Uterus (tissue), 4 donors: ENCODE measurements around the gene COL26A1. TPM values are rescaled to one million over a fixed set of nuclear protein-coding genes. Genes with fewer than 3 reads are reported as not detected.

Experiments
- DNase-seq, 2 donors: peaks; one replicate each; pipeline ENCODE4 v3.0.0-alpha.2; 2019 to 2020
- H3K27ac ChIP-seq, 2 donors: fragments of 200-600 bp; sonication (generic); 1 replicate in 1 of 2; 2 replicates in 1 of 2; pipeline ENCODE4 v1.5.1; 2016 to 2018
- H3K27me3 ChIP-seq, 2 donors: fragments of 200-600 bp; sonication (generic); one replicate each; pipeline ENCODE4 v1.5.1; 2018 to 2019; ENCODE audit warnings: control low read depth in 1 of 2
- H3K36me3 ChIP-seq, 2 donors: fragments of 200-600 bp; sonication (generic); one replicate each; pipeline ENCODE4 v1.5.1; 2019; ENCODE audit warnings: control low read depth in 1 of 2
- H3K4me1 ChIP-seq, 2 donors: fragments of 200-600 bp; sonication (generic); one replicate each; pipeline ENCODE4 v1.5.1; 2018 to 2019; ENCODE audit warnings: control low read depth in 1 of 2
- H3K4me3 ChIP-seq, 2 donors: fragments of 200-600 bp; sonication (generic); 1 replicate in 1 of 2; 2 replicates in 1 of 2; pipeline ENCODE4 v1.5.1; 2018 to 2019; ENCODE audit warnings: mild to moderate bottlenecking in 1 of 2
- H3K9me3 ChIP-seq, 2 donors: fragments of 200-600 bp; sonication (generic); one replicate each; pipeline ENCODE4 v1.5.1; 2019; ENCODE audit warnings: control low read depth in 1 of 2
- POLR2A ChIP-seq, 2 donors: fragments of 450-650 bp; IDR thresholded peaks; one replicate each; pipeline ENCODE4 v1.6.1; 2016; ENCODE audit warnings: antibody characterized with exemption in 2 of 2, mild to moderate bottlenecking in 1 of 2, moderate library complexity in 1 of 2
- intact Hi-C: fragments of 100-400 bp; cut with DNase I; formaldehyde crosslinking; loops from one replicate; pipeline ENCODE4 v1.15.1; 2023; ENCODE audit warnings: low total_unique reads
- total RNA-seq, 4 donors: library from RNA; depleted of rRNA in 3 of 4; stranded (reverse); fragments of >200 nt in 3 of 4; gene quantifications; one replicate each; pipeline versions ENCODE4 v1.1.0 to v1.2.4, GENCODE V29; 2014 to 2023
- TF ChIP-seq, protein P1 (sequence below), 4 experiments: fragments of 200-600 bp in 2 of 4; fragments of 450-650 bp in 2 of 4; sonication (generic) in 2 of 4; IDR thresholded peaks; one replicate each; pipeline ENCODE4 v1.5.1; 2016 to 2019; ENCODE audit warnings: antibody characterized with exemption in 4 of 4, mild to moderate bottlenecking in 2 of 4, moderate library complexity in 1 of 4
- donor health status: DM: yes; HTN: yes; CAD: no.

Gene COL26A1
- total RNA-seq, 4 donors from 2014 or later: 0.30 to 11.8 TPM; not detected in 2

DNA sequence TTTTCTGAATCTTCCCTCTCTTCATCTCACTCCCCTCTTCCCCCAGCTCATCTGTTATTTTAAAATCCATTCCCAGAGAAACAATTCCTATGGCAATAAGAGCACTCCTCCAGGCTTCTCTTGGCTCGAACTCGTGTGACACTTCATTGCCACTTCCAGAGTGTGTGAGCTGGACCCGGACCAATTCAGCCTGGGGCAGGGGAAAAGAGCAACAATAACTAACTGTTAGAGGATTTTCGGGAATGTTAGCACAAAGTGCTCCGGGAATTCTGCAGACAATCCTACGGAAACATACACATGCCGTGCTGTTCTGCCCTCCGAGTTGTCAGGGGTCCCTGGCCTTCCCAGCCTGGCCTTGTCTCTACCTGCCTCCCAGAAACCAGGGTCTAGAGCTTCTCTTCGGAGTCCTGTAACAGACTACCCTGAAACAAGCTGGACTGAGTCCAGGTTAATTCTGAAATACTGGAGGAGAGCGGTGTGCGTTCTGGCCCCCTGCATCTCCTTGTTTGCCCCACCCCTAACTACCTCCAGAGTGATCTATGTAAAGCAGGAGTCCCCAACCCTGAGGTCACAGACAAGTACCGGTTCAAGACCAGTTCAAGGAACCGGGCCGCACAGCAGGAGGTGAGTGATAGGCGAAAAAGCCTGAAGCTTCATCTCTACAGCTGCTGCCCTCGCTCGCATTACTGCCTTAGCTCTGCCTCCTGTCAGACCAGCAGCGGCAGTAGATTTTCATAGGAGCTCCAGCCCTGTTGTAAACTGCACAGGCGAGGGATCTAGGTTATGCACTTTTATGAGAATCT is 11.3 kb downstream of the COL26A1 start:
- Histone ChIP-seq H3K27ac (no peak overlapping the region), H3K9me3 (no peaks in the 10 kb centered on the region), H3K4me1 (no peaks in the 10 kb centered on the region), H3K4me3 (no peak overlapping the region), H3K27me3 (no peaks in the 10 kb centered on the region), H3K36me3 (no peaks in the 10 kb centered on the region)
- TF ChIP-seq, protein P1, sequence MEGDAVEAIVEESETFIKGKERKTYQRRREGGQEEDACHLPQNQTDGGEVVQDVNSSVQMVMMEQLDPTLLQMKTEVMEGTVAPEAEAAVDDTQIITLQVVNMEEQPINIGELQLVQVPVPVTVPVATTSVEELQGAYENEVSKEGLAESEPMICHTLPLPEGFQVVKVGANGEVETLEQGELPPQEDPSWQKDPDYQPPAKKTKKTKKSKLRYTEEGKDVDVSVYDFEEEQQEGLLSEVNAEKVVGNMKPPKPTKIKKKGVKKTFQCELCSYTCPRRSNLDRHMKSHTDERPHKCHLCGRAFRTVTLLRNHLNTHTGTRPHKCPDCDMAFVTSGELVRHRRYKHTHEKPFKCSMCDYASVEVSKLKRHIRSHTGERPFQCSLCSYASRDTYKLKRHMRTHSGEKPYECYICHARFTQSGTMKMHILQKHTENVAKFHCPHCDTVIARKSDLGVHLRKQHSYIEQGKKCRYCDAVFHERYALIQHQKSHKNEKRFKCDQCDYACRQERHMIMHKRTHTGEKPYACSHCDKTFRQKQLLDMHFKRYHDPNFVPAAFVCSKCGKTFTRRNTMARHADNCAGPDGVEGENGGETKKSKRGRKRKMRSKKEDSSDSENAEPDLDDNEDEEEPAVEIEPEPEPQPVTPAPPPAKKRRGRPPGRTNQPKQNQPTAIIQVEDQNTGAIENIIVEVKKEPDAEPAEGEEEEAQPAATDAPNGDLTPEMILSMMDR (IDR thresholded peaks at IDR 0.05): no peak
- no peak for TF ChIP-seq POLR2A (IDR thresholded peaks at IDR 0.05)
- no peak for DNase-seq
- intact Hi-C loops: no loop called here

DNA sequence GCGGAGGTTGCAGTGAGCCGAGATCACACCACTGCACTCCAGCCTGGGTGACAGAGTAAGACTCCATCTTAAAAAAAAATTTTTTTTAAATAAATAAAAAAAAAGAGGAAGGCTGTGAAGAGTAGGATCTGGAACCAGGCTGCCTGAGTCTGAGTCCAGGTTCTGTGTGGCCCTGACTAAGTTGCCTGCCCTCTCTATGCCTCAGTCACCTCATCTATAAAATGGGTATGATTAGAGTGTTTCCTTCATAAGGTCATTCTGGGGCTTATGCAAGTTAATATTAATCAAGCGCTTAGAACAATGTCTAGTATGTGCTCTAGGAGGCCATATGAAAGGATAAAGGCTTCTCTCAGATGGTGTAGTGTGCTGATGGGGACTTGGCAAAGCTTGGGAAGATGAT is 12.3 kb downstream of the COL26A1 start:
- no peaks in the 10 kb centered on the region for H3K27me3 ChIP-seq
- TF ChIP-seq, protein P1 (IDR thresholded peaks at IDR 0.05): no peak
- no peak for TF ChIP-seq POLR2A (IDR thresholded peaks at IDR 0.05)
- no peaks in the 10 kb centered on the region for H3K36me3 ChIP-seq
- intact Hi-C loops: no loop called here
- no peak for DNase-seq
- H3K27ac ChIP-seq: no peak overlapping the region
- H3K9me3 ChIP-seq: no peaks in the 10 kb centered on the region
- H3K4me1 ChIP-seq: no peaks in the 10 kb centered on the region
- no peak overlapping the region for H3K4me3 ChIP-seq

DNA sequence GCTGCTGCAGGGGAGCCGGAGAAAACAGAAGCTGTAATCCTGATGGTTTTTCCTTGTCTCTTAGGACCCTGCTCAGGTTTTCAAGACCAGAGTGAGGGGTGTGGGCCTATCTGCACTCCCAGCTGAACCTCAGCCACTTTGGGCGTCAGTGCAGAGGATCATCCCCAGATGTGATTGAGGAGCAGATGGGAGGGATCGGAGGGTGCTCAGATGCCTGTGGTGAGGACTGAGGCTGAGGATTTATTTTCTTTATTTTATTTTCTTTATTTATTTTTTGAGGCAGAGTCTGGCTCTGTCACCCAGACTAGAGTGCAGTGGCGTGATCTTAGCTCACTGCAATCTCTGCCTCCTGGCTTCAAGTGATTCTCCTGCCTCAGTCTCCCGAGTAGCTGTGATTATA is 13.9 kb downstream of the COL26A1 start:
- intact Hi-C loops: no loop called here
- TF ChIP-seq POLR2A (IDR thresholded peaks at IDR 0.05): no peak
- TF ChIP-seq, protein P1 (IDR thresholded peaks at IDR 0.05): no peak
- Histone ChIP-seq H3K36me3 (no peaks in the 10 kb centered on the region), H3K27ac (no peak overlapping the region), H3K4me3 (no peak overlapping the region), H3K9me3 (no peaks in the 10 kb centered on the region), H3K4me1 (no peaks in the 10 kb centered on the region), H3K27me3 (no peaks in the 10 kb centered on the region)
- DNase-seq: no peak

DNA sequence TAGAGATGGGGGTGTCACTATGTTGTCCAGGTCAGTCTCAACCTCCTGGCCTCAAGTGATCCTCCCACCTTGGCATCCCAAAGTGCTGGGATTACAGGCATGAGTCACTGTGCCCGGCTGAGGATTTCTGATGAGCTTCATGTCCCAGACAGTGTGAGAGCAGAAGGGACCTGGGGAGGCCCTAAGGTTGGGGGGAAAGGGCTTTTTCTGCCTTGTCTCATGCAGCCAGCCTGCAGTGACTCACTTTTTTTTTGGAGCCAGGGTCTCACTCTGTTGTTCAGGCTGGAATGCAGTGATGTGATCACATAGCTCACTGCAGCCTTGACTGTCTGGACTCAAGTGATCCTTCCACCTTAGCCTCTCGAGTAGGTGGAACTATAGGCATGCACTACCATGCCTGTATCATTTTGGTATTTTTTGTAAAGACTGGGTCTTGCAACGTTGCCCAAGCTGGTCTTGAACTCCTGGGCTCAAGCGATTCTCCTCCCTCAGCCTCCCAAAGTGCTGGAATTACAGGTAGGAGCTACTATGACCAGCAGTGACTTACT is 14.6 kb downstream of the COL26A1 start:
- Histone ChIP-seq H3K36me3 (no peaks in the 10 kb centered on the region), H3K27me3 (no peaks in the 10 kb centered on the region), H3K4me1 (no peaks in the 10 kb centered on the region), H3K27ac (no peak overlapping the region), H3K4me3 (no peak overlapping the region), H3K9me3 (no peaks in the 10 kb centered on the region)
- intact Hi-C loops: no loop called here
- no peak for DNase-seq
- TF ChIP-seq, protein P1 (IDR thresholded peaks at IDR 0.05): no peak
- TF ChIP-seq POLR2A (IDR thresholded peaks at IDR 0.05): no peak

DNA sequence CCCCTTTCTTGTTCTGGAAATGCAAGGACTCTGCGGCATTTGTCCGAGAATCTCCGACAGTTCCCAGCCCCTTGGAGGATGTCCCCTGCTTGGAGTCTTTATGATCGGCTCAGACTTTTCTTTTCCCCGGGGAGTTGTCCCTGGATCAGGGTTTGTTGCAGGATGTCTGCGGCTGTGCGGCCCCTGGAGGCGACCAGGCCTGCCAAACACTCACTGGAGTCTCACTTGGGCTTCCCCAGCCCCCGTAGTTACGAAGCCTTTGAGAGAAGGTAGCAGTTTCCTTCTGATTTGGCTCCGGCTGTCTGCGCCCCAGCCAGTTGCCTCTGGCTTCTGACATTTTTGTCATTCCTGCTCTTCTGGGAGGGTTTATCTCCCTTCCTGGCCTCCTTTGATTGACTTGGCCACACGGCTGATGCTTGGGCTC is 16.1 kb downstream of the COL26A1 start:
- H3K4me3 ChIP-seq: no peak overlapping the region
- no peaks in the 10 kb centered on the region for H3K4me1 ChIP-seq
- H3K27ac ChIP-seq: no peak overlapping the region
- H3K9me3 ChIP-seq: no peaks in the 10 kb centered on the region
- no peaks in the 10 kb centered on the region for H3K36me3 ChIP-seq
- intact Hi-C loops: no loop called here
- no peak for DNase-seq
- no peak for TF ChIP-seq POLR2A (IDR thresholded peaks at IDR 0.05)
- TF ChIP-seq, protein P1 (IDR thresholded peaks at IDR 0.05): no peak
- H3K27me3 ChIP-seq: no peaks in the 10 kb centered on the region
